ENCODE measurements around the gene ANKFN1.

GRCh38 chr17:56305007-56305406 is 151.7 kb downstream of the ANKFN1 start:
- TF ChIP-seq, protein P1, sequence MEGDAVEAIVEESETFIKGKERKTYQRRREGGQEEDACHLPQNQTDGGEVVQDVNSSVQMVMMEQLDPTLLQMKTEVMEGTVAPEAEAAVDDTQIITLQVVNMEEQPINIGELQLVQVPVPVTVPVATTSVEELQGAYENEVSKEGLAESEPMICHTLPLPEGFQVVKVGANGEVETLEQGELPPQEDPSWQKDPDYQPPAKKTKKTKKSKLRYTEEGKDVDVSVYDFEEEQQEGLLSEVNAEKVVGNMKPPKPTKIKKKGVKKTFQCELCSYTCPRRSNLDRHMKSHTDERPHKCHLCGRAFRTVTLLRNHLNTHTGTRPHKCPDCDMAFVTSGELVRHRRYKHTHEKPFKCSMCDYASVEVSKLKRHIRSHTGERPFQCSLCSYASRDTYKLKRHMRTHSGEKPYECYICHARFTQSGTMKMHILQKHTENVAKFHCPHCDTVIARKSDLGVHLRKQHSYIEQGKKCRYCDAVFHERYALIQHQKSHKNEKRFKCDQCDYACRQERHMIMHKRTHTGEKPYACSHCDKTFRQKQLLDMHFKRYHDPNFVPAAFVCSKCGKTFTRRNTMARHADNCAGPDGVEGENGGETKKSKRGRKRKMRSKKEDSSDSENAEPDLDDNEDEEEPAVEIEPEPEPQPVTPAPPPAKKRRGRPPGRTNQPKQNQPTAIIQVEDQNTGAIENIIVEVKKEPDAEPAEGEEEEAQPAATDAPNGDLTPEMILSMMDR (IDR thresholded peaks at IDR 0.05) = no peak
- no peak for TF ChIP-seq POLR2A (IDR thresholded peaks at IDR 0.05)
